Mucosa of descending colon (tissue), 3 donors: ENCODE results near the gene PCDH9. TPM values are rescaled to one million over a fixed set of nuclear protein-coding genes. Genes with fewer than 3 reads are reported as not detected.
A peak's percentile ranks its signal among the peaks of the same experiment; 100 is the strongest.

ENCODE experiments used
- ATAC-seq: fragments of 200-7000 bp; cut with Tn5 transposase; one replicate; pipeline ENCODE4 v1.9.1; 2020; ENCODE audit warnings: mild to moderate bottlenecking, moderate library complexity
- DNase-seq, 3 donors: peaks; one replicate each; pipeline ENCODE4 v3.0.0-alpha.2; 2020
- H3K36me3 ChIP-seq: fragments of 200-600 bp; one replicate; pipeline ENCODE4 v1.8.0; 2021; ENCODE audit warnings: low read depth, mild to moderate bottlenecking
- H3K4me1 ChIP-seq: fragments of 200-600 bp; one replicate; pipeline ENCODE4 v1.8.0; 2021; ENCODE audit warnings: low read depth, mild to moderate bottlenecking
- H3K4me3 ChIP-seq: fragments of 200-600 bp; one replicate; pipeline ENCODE4 v1.8.0; 2021; ENCODE audit warnings: mild to moderate bottlenecking
- H3K9me3 ChIP-seq: fragments of 200-600 bp; one replicate; pipeline ENCODE4 v1.8.0; 2021; ENCODE audit warnings: mild to moderate bottlenecking
- CTCF ChIP-seq: fragments of 200-600 bp; IDR thresholded peaks from one replicate; pipeline ENCODE4 v1.8.0; 2022; ENCODE audit warnings: antibody characterized with exemption, mild to moderate bottlenecking
- intact Hi-C, 2 donors: fragments of 100-400 bp; cut with DNase I in 1 of 2; cut with micrococcal nuclease in 1 of 2; formaldehyde crosslinking; loops; one replicate each; pipeline versions ENCODE4 v1.11.0 to v1.11.1; 2022; cut with DNase I, micrococcal nuclease
- total RNA-seq, 3 donors: library from RNA; stranded (reverse); fragmentation: NEBNext Ultra II Directional in 2 of 3; extraction: Animal tissue kit (Norgen Biotek cat#: 25700) in 2 of 3; gene quantifications; one replicate each; pipeline versions ENCODE4 v1.2.1 to v1.2.4, GENCODE V29; 2021 to 2023
- donor health status: DM: no; HTN: no; CAD: no; lungs with moderate emphysema.
- donor health status: DM: no; HTN: no; CAD: no.
- donor health status: DM: no; HTN: yes; CAD: no.

Gene PCDH9
- total RNA-seq, 3 donors from 2014 or later: 0.58 to 5.0 (median 0.80) TPM

GRCh38 chr13:66996503-66996902, 233.6 kb downstream of the PCDH9 start:
- no peaks in the 10 kb centered on the region for H3K4me1 ChIP-seq
- ATAC-seq (no peak), DNase-seq (no peak)
- H3K9me3 ChIP-seq: no peaks in the 10 kb centered on the region
- intact Hi-C loops: no loop called here
- TF ChIP-seq CTCF: no peak
- H3K36me3 ChIP-seq: no peaks in the 10 kb centered on the region
- H3K4me3 ChIP-seq: no peak overlapping the region

- no peak for TF ChIP-seq CTCF
- H3K4me1 ChIP-seq: no peaks in the 10 kb centered on the region
- no peak overlapping the region for H3K4me3 ChIP-seq
- H3K36me3 ChIP-seq: no peaks in the 10 kb centered on the region
- H3K9me3 ChIP-seq: no peaks in the 10 kb centered on the region
- DNase-seq (peak in 1 of 3 donors; percentile 1), ATAC-seq (no peak)
- intact Hi-C loops: no loop called here
Measured at GRCh38 chr13:66995203-66995611, 234.9 kb downstream of the PCDH9 start.

- H3K9me3 ChIP-seq: no peaks in the 10 kb centered on the region
- intact Hi-C loops: no loop called here
- TF ChIP-seq CTCF: no peak
- no peaks in the 10 kb centered on the region for H3K4me1 ChIP-seq
- H3K36me3 ChIP-seq: no peaks in the 10 kb centered on the region
- ATAC-seq: no peak
- DNase-seq: no peak
- H3K4me3 ChIP-seq: no peak overlapping the region
Measured at GRCh38 chr13:66994517-66995202, 235.5 kb downstream of the PCDH9 start.

GRCh38 chr13:66994097-66994496, 236.0 kb downstream of the PCDH9 start:
- peak; percentile 24 to 51 (median 48) for DNase-seq
- no peak for TF ChIP-seq CTCF
- no peaks in the 10 kb centered on the region for H3K4me1 ChIP-seq
- intact Hi-C loops: no loop called here
- ATAC-seq: peak; percentile 64
- H3K9me3 ChIP-seq: no peaks in the 10 kb centered on the region
- H3K36me3 ChIP-seq: no peaks in the 10 kb centered on the region
- H3K4me3 ChIP-seq: no peak overlapping the region

- DNase-seq: no peak
- TF ChIP-seq CTCF: no peak
- no peak for ATAC-seq
- H3K36me3 ChIP-seq: no peaks in the 10 kb centered on the region
- no peaks in the 10 kb centered on the region for H3K4me1 ChIP-seq
- no peaks in the 10 kb centered on the region for H3K9me3 ChIP-seq
- H3K4me3 ChIP-seq: no peak overlapping the region
- intact Hi-C loops: no loop called here
Measured at GRCh38 chr13:66992719-66993118, 237.4 kb downstream of the PCDH9 start.

- intact Hi-C loops: no loop called here
- Histone ChIP-seq H3K9me3 (no peaks in the 10 kb centered on the region), H3K36me3 (no peaks in the 10 kb centered on the region), H3K4me3 (no peak overlapping the region), H3K4me1 (no peaks in the 10 kb centered on the region)
- DNase-seq (no peak), ATAC-seq (no peak)
- TF ChIP-seq CTCF: no peak
Measured at GRCh38 chr13:66992183-66992582, 238.0 kb downstream of the PCDH9 start.
